ENCODE measurements around the gene PTPRR. TPM values are rescaled to one million over a fixed set of nuclear protein-coding genes. Genes with fewer than 3 reads are reported as not detected.

The PTPRR gene
- total and polyA plus RNA-seq, 2 of the 4 experiments (the other 2 are of a cell fraction) = 0.18 to 0.21 TPM

DNA sequence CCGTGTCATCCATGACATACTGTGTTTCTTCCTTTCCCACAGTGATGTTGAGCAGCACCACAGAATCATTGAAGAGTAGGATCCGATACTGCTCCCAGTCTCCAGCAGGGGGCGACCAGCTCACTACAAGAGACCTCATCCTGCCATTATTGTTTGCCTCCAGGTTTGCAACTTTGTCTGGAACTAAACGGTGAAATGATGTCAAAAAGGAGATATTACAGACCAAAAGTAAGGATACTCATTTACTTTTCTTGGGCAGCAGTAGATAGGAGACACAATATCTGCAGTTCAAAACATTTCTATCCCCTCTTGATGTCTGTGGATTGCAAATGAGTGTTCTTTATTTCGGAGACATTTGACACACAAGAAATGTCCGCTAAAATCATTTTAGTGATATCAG is 330.5 kb downstream of the PTPRR start:
- H4K91ac ChIP-seq (ENCODE audit: insufficient read depth, low read depth, low read length) = no peak overlapping the region
- no peaks in the 10 kb centered on the region for H3K79me1 ChIP-seq (ENCODE audit: low read depth in 1 of 2, low read length in 2 of 2)
- H3K18ac ChIP-seq (ENCODE audit: low read depth, low read length) = no peak overlapping the region
- ChIA-PET CTCF (interaction anchor here (0.9 to 1.1 kb wide), 4 partner anchors 9 to 129 kb away, joined by 3 to 10 read pairs (median 5); no protein-coding TSS in a partner anchor), POLR2A (ENCODE audit: unreplicated experiment) (no interaction called here)
- no peak overlapping the region for H3K14ac ChIP-seq (replicated peaks; ENCODE audit: low read depth, low read length)
- no peak overlapping the region for H3K4me2 ChIP-seq (ENCODE audit: low read depth, low read length)
- H3K9me1 ChIP-seq (ENCODE audit: insufficient read depth, low read length) = no peaks in the 10 kb centered on the region
- in situ Hi-C loops (cut with MboI; ENCODE audit: low sequenced_read_pairs) (no loop called here), dilution Hi-C loops (cut with HindIII; ENCODE audit: low sequenced_read_pairs, unreplicated experiment) (no loop called here), intact Hi-C loops (cut with micrococcal nuclease) (loop anchor here (1.0 to 10.0 kb wide), 3 partner anchors 129 to 425 kb away; no protein-coding TSS in a partner anchor)
- no peak overlapping the region for H2BK20ac ChIP-seq (ENCODE audit: low read depth, low read length)
- no peak overlapping the region for H3K23ac ChIP-seq (ENCODE audit: low read depth, low read length)
- no peak overlapping the region for H3K4ac ChIP-seq (ENCODE audit: low read depth, low read length)
- no peaks in the 10 kb centered on the region for H3K9me3 ChIP-seq (ENCODE audit: control insufficient read depth, insufficient read depth, low read length)
- H4K8ac ChIP-seq (ENCODE audit: low read depth in 2 of 2, low read length in 2 of 2) = no peak overlapping the region
- no TSS peak for BruUV-seq (replicated peaks)
- no peak overlapping the region for H2BK5ac ChIP-seq (ENCODE audit: low read depth, low read length, poor library complexity, severe bottlenecking)
- H3K27ac ChIP-seq (ENCODE audit: insufficient read depth, low read length) = no peak overlapping the region
- no peak overlapping the region for H3K56ac ChIP-seq (ENCODE audit: extremely low read depth, insufficient read depth, low read length)
- H3K36me3 ChIP-seq (ENCODE audit: control insufficient read depth, insufficient read depth, low read length) = no peaks in the 10 kb centered on the region
- H3K27me3 ChIP-seq (ENCODE audit: control insufficient read depth, insufficient read depth, low read length) = no peaks in the 10 kb centered on the region
- H3K9ac ChIP-seq (ENCODE audit: low read depth, low read length) = no peak overlapping the region
- no peak overlapping the region for H2AK5ac ChIP-seq (ENCODE audit: low read depth, low read length)
- WGBS, 2 experiments (ENCODE audit: extremely low coverage in 2 of 2, insufficient read length in 1 of 2) = 0% methylated on average over 1 of the region's 6 CpGs; no CpG with 5 or more reads in 1 of the 2 experiments
- H3K4me3 ChIP-seq (ENCODE audit: insufficient read depth, low read depth, low read length) = no peak overlapping the region
- TF ChIP-seq, protein P1, sequence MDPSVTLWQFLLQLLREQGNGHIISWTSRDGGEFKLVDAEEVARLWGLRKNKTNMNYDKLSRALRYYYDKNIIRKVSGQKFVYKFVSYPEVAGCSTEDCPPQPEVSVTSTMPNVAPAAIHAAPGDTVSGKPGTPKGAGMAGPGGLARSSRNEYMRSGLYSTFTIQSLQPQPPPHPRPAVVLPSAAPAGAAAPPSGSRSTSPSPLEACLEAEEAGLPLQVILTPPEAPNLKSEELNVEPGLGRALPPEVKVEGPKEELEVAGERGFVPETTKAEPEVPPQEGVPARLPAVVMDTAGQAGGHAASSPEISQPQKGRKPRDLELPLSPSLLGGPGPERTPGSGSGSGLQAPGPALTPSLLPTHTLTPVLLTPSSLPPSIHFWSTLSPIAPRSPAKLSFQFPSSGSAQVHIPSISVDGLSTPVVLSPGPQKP (IDR thresholded peaks at IDR 0.05; ENCODE audit: borderline replicate concordance, low read depth, low read length) = no peak
- TF ChIP-seq, protein P2, sequence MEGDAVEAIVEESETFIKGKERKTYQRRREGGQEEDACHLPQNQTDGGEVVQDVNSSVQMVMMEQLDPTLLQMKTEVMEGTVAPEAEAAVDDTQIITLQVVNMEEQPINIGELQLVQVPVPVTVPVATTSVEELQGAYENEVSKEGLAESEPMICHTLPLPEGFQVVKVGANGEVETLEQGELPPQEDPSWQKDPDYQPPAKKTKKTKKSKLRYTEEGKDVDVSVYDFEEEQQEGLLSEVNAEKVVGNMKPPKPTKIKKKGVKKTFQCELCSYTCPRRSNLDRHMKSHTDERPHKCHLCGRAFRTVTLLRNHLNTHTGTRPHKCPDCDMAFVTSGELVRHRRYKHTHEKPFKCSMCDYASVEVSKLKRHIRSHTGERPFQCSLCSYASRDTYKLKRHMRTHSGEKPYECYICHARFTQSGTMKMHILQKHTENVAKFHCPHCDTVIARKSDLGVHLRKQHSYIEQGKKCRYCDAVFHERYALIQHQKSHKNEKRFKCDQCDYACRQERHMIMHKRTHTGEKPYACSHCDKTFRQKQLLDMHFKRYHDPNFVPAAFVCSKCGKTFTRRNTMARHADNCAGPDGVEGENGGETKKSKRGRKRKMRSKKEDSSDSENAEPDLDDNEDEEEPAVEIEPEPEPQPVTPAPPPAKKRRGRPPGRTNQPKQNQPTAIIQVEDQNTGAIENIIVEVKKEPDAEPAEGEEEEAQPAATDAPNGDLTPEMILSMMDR (conservative IDR thresholded peaks at IDR 0.05; ENCODE audit: low read depth, low read length) = peak; percentile 94
- no peak for TF ChIP-seq POLR2A (IDR thresholded peaks at IDR 0.05; ENCODE audit: low read depth, low read length)
- peak; percentile 98 for TF ChIP-seq SMC3 (IDR thresholded peaks at IDR 0.05; ENCODE audit: low read depth, low read length)
- TF ChIP-seq RAD21 (IDR thresholded peaks at IDR 0.05; ENCODE audit: low read length) = peak; percentile 93
- TF ChIP-seq FOS (IDR thresholded peaks at IDR 0.05; ENCODE audit: low read depth, low read length) = no peak
- TF ChIP-seq CHD1 (IDR thresholded peaks at IDR 0.05; ENCODE audit: low read depth, low read length) = no peak
- no peak overlapping the region for H2AK9ac ChIP-seq (replicated peaks; ENCODE audit: low read depth, low read length, poor library complexity)
- no peak overlapping the region for H2BK120ac ChIP-seq (ENCODE audit: low read depth, low read length)
- no peaks in the 10 kb centered on the region for H4K20me1 ChIP-seq (ENCODE audit: insufficient read depth, low read length)
- no peak overlapping the region for H4K5ac ChIP-seq (ENCODE audit: low read depth, low read length)
- no peaks in the 10 kb centered on the region for H3K4me1 ChIP-seq (ENCODE audit: control insufficient read depth, insufficient read depth, low read length)
- H2BK15ac ChIP-seq (ENCODE audit: low read depth, low read length) = no peak overlapping the region
- H2AFZ ChIP-seq (replicated peaks; ENCODE audit: low read length, poor library complexity) = no peak overlapping the region
- DNase-seq (peak; percentile 77), ATAC-seq (ENCODE audit: low read depth) (peak; percentile 94)

Small RNAs within 50 kb of the gene (microRNA-seq; reads per million reads assigned to microRNA genes)
- not detected for gene RF00019 (ENCODE audit: insufficient read depth, insufficient read length)

Small RNAs within 50 kb of the gene (small RNA-seq; reads per million reads assigned to genes)
- gene RF00019 = 0 reads per million in 5 experiments

Other genes starting within 250 kb of the PTPRR start
- gene TSPAN8, start 237.3 kb upstream of the PTPRR start, total RNA-seq (2012; rRNA removed) = not detected in 2 replicates
- not detected in 2 replicates for gene TSPAN8, start 237.3 kb upstream of the PTPRR start, polyA plus RNA-seq (2012; rRNA removed)

Measured in IMR-90 (cell line).